Progenitor cell of endocrine pancreas (in vitro differentiated cells): Measurements from ENCODE around the gene ATF6. TPM values are rescaled to one million over a fixed set of nuclear protein-coding genes. Genes with fewer than 3 reads are reported as not detected.
"Not testable (repeated sequence)": the region's sequence is repeated elsewhere in the genome, so short reads cannot be mapped to it uniquely, and the experiment has no call there.

Experiments
- DNase-seq: peaks from one replicate; pipeline ENCODE4 v3.0.0; 2021; ENCODE audit warnings: low spot score; ENCODE audit not compliant: unreplicated experiment
- H3K27ac Mint-ChIP-seq: 2 replicates; pipeline ENCODE4 v1.8.0; 2021; ENCODE audit warnings: mild to moderate bottlenecking, moderate library complexity, mixed read lengths
- H3K27me3 Mint-ChIP-seq: 2 replicates; pipeline ENCODE4 v1.8.0; 2021; ENCODE audit warnings: mixed read lengths
- H3K36me3 Mint-ChIP-seq: 2 replicates; pipeline ENCODE4 v1.8.0; 2022; ENCODE audit warnings: mixed read lengths; ENCODE audit not compliant: insufficient read depth
- H3K4me1 Mint-ChIP-seq: 2 replicates; pipeline ENCODE4 v1.8.0; 2021; ENCODE audit warnings: low read depth, mixed read lengths
- H3K4me3 Mint-ChIP-seq: 2 replicates; pipeline ENCODE4 v1.8.0; 2021; ENCODE audit warnings: low read depth, mild to moderate bottlenecking, moderate library complexity, mixed read lengths
- H3K9me3 Mint-ChIP-seq: 2 replicates; pipeline ENCODE4 v1.8.0; 2021; ENCODE audit warnings: low read depth, mixed read lengths
- total RNA-seq: library from RNA; stranded (reverse); gene quantifications from 2 replicates; pipeline ENCODE4 v1.2.1, GENCODE V29; 2021
- TF ChIP-seq, protein P1 (sequence below): fragments of 200-600 bp; sonication (generic); IDR thresholded peaks from one replicate; pipeline ENCODE4 v1.5.0; 2021; ENCODE audit warnings: antibody characterized with exemption, mild to moderate bottlenecking; ENCODE audit not compliant: unreplicated experiment

ATF6 gene
- total RNA-seq, 1 donor from 2014 or later, result 20.4 TPM

DNA sequence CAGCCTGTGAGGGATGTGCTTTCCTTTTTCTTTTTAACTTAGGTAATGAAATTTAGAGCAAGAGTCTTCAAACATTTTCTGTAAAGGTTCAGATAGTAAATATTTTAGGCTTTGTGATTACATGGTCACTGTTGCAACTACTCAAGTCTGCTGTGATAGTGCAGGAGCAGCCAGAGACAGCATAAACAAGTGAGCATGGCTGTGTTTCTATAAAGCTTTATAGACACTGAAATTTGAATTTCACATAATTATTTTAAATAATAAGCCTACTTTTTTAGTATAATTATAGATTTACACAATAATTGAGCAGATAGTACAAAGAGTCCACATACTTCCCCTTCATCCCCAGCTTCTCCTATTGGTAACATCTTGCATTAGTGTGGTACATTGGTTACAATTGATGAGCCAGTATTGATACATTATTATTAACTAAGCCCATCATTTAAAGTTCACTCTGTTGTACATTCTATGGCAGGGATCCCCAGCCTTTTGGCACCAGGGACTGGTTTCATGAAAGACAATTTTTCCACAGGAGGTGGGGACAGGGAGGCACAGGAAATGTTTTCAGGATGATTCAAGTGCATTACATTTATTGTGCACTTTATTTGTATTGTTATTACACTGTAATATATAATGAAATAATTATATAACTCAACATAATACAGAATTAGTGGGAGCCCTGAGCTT is 3.0 kb downstream of the ATF6 start:
- Mint-ChIP-seq H3K4me1 (peaks cover 5% of the 10 kb centered on the region), H3K4me3 (no peak overlapping the region), H3K36me3 (no peaks in the 10 kb centered on the region), H3K27ac (no peak overlapping the region), H3K27me3 (no peaks in the 10 kb centered on the region), H3K9me3 (no peaks in the 10 kb centered on the region)
- TF ChIP-seq, protein P1, sequence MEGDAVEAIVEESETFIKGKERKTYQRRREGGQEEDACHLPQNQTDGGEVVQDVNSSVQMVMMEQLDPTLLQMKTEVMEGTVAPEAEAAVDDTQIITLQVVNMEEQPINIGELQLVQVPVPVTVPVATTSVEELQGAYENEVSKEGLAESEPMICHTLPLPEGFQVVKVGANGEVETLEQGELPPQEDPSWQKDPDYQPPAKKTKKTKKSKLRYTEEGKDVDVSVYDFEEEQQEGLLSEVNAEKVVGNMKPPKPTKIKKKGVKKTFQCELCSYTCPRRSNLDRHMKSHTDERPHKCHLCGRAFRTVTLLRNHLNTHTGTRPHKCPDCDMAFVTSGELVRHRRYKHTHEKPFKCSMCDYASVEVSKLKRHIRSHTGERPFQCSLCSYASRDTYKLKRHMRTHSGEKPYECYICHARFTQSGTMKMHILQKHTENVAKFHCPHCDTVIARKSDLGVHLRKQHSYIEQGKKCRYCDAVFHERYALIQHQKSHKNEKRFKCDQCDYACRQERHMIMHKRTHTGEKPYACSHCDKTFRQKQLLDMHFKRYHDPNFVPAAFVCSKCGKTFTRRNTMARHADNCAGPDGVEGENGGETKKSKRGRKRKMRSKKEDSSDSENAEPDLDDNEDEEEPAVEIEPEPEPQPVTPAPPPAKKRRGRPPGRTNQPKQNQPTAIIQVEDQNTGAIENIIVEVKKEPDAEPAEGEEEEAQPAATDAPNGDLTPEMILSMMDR, result no peak
- DNase-seq, result no peak

DNA sequence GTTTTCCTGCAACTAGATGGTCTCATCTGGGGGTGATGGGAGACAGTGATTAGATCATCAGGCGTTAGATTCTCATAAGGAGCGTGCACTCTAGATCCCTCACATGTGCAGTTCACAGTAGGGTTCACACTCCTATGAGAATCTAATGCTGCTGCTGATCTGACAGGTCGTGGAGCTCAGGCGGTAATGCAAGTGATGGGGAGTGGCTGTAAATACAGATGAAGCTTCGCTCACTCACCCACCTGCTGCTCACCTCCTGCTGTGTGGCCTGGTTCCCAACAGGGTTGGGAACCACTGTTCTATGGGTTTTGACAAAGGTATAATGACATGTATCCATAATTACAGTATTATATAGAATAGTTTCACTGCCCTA is 3.5 kb downstream of the ATF6 start:
- not testable (repeated sequence) for H3K4me3 Mint-ChIP-seq, H3K4me1 Mint-ChIP-seq

DNA sequence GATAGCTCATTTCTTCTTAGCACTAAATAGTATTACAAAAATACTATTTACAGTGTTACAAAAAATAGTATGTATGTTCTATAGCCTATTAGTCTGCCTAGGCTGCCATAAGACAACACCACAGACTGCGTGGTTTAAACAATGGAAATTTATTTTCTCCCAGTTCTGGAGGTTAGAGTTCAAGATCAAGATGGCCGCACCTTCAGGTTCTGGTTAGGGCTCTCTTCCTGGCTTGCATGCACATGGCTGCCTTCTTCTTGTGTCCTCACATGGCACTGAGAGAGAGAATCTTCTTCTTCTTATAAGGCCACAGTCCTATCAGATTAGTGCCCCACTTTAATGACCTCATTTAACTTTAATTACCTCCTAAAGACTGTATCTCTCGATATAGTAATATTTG is 4.1 kb downstream of the ATF6 start:
- no peak overlapping the region for H3K4me3 Mint-ChIP-seq
- no peaks in the 10 kb centered on the region for H3K27me3 Mint-ChIP-seq
- TF ChIP-seq, protein P1, result no peak
- H3K36me3 Mint-ChIP-seq, result no peaks in the 10 kb centered on the region
- H3K9me3 Mint-ChIP-seq, result no peaks in the 10 kb centered on the region
- H3K4me1 Mint-ChIP-seq, result peaks cover 5% of the 10 kb centered on the region
- no peak overlapping the region for H3K27ac Mint-ChIP-seq
- no peak for DNase-seq

More for the DNA sequence above, 3.5 kb downstream of the ATF6 start:
- not testable (repeated sequence) for H3K9me3 Mint-ChIP-seq, H3K27me3 Mint-ChIP-seq, DNase-seq, H3K36me3 Mint-ChIP-seq, H3K27ac Mint-ChIP-seq

DNA sequence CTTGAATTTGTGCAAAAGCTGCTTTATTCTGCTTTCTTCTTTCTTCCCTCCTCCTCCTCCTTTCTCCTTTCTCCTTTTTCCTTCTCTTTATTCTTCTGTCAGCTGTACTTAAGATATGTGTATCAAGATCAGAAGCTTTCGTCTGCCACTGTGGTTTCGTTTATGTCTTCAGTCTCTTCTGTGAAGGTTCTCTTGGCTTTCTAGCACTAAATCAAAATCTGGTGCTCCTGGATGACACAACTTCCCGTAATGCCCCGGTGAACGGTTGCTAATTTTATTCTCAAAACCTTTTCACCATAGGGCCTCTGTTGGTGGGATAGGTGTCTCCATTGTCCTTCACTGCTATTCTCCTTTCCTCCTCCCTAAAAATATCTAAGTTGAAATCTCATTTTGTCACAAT is 5.0 kb downstream of the ATF6 start:
- peaks cover 5% of the 10 kb centered on the region for H3K4me1 Mint-ChIP-seq
- no peak overlapping the region for H3K27ac Mint-ChIP-seq
- no peaks in the 10 kb centered on the region for H3K27me3 Mint-ChIP-seq
- no peak for DNase-seq
- no peaks in the 10 kb centered on the region for H3K9me3 Mint-ChIP-seq
- TF ChIP-seq, protein P1, result no peak
- no peaks in the 10 kb centered on the region for H3K36me3 Mint-ChIP-seq
- no peak overlapping the region for H3K4me3 Mint-ChIP-seq

DNA sequence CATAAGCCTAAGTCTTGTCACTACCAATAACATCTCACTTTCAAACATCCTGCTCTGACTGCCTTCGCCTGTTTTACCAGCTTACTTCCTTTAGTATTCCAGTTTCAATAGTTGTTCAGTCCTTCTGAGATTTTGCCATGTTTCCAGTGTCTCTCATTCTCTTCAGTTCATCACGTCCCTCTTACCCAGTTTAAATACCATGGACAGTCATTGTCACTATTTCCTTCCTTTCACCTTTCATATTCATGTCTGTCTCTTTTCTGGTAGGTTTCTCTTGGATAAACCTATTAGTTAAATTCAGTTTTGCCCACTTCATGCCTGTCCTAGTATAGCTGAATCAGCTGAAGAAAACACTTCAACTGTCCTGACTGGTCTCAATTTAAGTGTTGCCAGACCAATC is 5.9 kb downstream of the ATF6 start:
- Mint-ChIP-seq H3K36me3 (no peaks in the 10 kb centered on the region), H3K4me1 (peaks cover 2% of the 10 kb centered on the region), H3K4me3 (no peak overlapping the region), H3K9me3 (no peaks in the 10 kb centered on the region), H3K27me3 (no peaks in the 10 kb centered on the region), H3K27ac (no peak overlapping the region)
- DNase-seq, result no peak
- TF ChIP-seq, protein P1, result no peak

DNA sequence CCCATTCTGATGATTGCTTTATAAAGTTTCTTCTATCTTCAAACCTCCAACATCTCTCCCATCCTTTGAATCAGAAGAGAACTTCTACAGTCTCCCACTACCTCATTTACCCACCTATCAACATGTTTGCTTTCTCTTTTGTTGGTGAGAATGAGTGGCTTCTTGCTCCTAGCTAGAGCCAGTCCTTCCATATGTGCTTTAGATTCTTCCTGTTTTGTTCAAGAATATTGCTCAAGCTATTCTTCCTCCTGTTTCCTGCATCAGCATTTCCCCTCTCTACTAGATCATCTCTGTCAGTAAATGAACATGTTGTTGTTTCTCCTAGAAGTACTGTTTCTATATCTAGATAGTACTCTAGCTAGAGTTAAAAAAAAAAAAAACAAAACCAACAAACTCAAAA is 6.3 kb downstream of the ATF6 start:
- no peak for DNase-seq
- H3K27me3 Mint-ChIP-seq, result no peaks in the 10 kb centered on the region
- H3K27ac Mint-ChIP-seq, result no peak overlapping the region
- no peak overlapping the region for H3K4me3 Mint-ChIP-seq
- no peaks in the 10 kb centered on the region for H3K9me3 Mint-ChIP-seq
- TF ChIP-seq, protein P1, result no peak
- no peaks in the 10 kb centered on the region for H3K4me1 Mint-ChIP-seq
- H3K36me3 Mint-ChIP-seq, result no peaks in the 10 kb centered on the region
